ENCODE results near the gene BRF1. TPM values are rescaled to one million over a fixed set of nuclear protein-coding genes. Genes with fewer than 3 reads are reported as not detected.
A peak's percentile ranks its signal among the peaks of the same experiment; 100 is the strongest.

BRF1 gene
- total RNA-seq, 2 experiments from 2014 or later = 23.7 to 26.4 TPM

DNA sequence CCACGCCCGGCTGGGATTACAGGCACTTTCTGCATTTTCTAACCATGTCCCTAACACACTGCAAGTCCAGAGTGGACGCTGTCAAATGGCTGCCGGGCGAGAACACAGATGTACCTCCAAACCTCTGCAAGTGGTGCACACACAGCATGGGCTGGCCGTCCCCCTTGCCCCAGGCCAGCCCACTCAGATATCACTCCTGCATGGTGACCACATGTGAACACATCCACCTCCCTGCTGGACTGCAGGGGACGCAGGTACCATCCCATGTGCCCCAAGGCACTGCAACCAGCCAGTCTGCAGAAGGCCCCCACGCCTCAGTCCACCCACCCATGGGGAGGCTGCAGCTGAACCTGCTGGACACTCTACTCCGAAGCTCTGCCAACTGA lies 14.0 kb downstream of the BRF1 start:
- Histone ChIP-seq H3K36me3 (ENCODE audit: insufficient read depth, low read length) (no peaks in the 10 kb centered on the region), H3K79me2 (ENCODE audit: insufficient read depth, low read depth, low read length) (no peaks in the 10 kb centered on the region), H3K4me3 (ENCODE audit: low read depth, low read length, poor library complexity, severe bottlenecking) (no peak overlapping the region), H3K4me1 (ENCODE audit: insufficient read depth, low read length, poor library complexity, severe bottlenecking) (no peaks in the 10 kb centered on the region), H2AFZ (ENCODE audit: low read length) (no peak overlapping the region), H3K9me2 (ENCODE audit: insufficient read depth, low read length) (no peaks in the 10 kb centered on the region), H4K20me1 (ENCODE audit: insufficient read depth, low read length) (no peaks in the 10 kb centered on the region; the same call in 1 of the 2 replicates), H3K9me3 (ENCODE audit: low read length) (no peaks in the 10 kb centered on the region), H3K4me2 (ENCODE audit: low read length) (no peak overlapping the region), H3K27ac (ENCODE audit: low read depth, low read length, poor library complexity, severe bottlenecking) (no peak overlapping the region)
- intact Hi-C loops (cut with micrococcal nuclease; ENCODE audit: unreplicated experiment) = no loop called here
- ChIA-PET POLR2A (no interaction called here), CTCF (ENCODE audit: unreplicated experiment) (no interaction called here)
- no peak for TF ChIP-seq EZH2phosphoT487 (IDR thresholded peaks at IDR 0.05; ENCODE audit: borderline replicate concordance, low read depth, low read length)
- TF ChIP-seq, protein P1, sequence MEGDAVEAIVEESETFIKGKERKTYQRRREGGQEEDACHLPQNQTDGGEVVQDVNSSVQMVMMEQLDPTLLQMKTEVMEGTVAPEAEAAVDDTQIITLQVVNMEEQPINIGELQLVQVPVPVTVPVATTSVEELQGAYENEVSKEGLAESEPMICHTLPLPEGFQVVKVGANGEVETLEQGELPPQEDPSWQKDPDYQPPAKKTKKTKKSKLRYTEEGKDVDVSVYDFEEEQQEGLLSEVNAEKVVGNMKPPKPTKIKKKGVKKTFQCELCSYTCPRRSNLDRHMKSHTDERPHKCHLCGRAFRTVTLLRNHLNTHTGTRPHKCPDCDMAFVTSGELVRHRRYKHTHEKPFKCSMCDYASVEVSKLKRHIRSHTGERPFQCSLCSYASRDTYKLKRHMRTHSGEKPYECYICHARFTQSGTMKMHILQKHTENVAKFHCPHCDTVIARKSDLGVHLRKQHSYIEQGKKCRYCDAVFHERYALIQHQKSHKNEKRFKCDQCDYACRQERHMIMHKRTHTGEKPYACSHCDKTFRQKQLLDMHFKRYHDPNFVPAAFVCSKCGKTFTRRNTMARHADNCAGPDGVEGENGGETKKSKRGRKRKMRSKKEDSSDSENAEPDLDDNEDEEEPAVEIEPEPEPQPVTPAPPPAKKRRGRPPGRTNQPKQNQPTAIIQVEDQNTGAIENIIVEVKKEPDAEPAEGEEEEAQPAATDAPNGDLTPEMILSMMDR (conservative IDR thresholded peaks at IDR 0.05; ENCODE audit: low read length) = no peak
- no TSS peak for BruUV-seq (replicated peaks)
- DNase-seq (ENCODE audit: low spot score) = no peak

DNA sequence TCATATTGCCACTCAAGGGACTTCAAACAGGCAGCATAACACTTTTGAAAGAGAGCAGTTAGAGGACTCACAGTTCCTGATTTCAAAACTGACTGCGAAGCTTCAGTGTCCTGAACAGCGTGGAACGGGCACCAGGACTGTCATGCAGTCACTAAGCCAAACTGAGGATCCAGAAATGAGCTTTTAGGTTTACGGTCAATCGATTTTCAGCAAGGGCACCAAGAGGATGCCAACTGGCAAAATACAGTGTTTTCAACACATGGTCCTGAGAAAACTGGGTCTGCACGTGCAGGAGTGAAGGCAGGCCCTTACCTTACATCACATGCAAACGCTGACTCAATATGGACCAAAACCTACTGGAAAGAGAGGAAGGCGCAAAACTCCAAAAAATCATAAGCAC lies 15.6 kb downstream of the BRF1 start:
- TF ChIP-seq, protein P1 (conservative IDR thresholded peaks at IDR 0.05; ENCODE audit: low read length) = no peak
- TF ChIP-seq EZH2phosphoT487 (IDR thresholded peaks at IDR 0.05; ENCODE audit: borderline replicate concordance, low read depth, low read length) = no peak
- TSS peak; percentile 58 for BruUV-seq (replicated peaks)
- CTCF ChIA-PET (ENCODE audit: unreplicated experiment) = no interaction called here
- H3K4me3 ChIP-seq (ENCODE audit: low read depth, low read length, poor library complexity, severe bottlenecking) = no peak overlapping the region
- H4K20me1 ChIP-seq (ENCODE audit: insufficient read depth, low read length) = no peaks in the 10 kb centered on the region; the same call in 1 of the 2 replicates
- H3K36me3 ChIP-seq (ENCODE audit: insufficient read depth, low read length) = no peaks in the 10 kb centered on the region
- H3K9me2 ChIP-seq (ENCODE audit: insufficient read depth, low read length) = no peaks in the 10 kb centered on the region
- POLR2A ChIA-PET = no interaction called here
- no peaks in the 10 kb centered on the region for H3K4me1 ChIP-seq (ENCODE audit: insufficient read depth, low read length, poor library complexity, severe bottlenecking)
- DNase-seq (ENCODE audit: low spot score) = no peak
- no peak overlapping the region for H3K4me2 ChIP-seq (ENCODE audit: low read length)
- no peaks in the 10 kb centered on the region for H3K79me2 ChIP-seq (ENCODE audit: insufficient read depth, low read depth, low read length)
- intact Hi-C loops (cut with micrococcal nuclease; ENCODE audit: unreplicated experiment) = no loop called here
- no peaks in the 10 kb centered on the region for H3K9me3 ChIP-seq (ENCODE audit: low read length)
- H3K27ac ChIP-seq (ENCODE audit: low read depth, low read length, poor library complexity, severe bottlenecking) = no peak overlapping the region
- H2AFZ ChIP-seq (ENCODE audit: low read length) = no peak overlapping the region

DNA sequence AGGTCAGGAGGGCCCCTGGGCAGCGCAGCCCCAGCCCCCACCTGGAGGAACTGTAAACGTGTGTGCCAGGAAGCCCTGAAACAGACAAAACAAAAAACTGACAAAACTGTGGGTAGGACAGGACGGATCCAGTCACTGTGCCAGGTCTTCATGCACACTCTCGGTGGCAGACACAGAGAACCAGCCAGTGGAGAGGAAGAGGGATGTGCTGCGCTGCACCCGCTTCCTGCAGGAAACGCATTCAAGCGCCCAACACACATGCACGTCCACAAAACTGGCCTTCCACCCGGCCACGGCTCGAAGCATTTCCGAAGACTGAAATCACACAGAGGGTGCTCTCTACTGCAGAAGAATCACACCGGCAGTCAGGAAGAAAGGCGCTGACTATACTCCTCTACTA lies 16.9 kb downstream of the BRF1 start:
- H3K4me2 ChIP-seq (ENCODE audit: low read length) = no peak overlapping the region
- no peak overlapping the region for H3K27ac ChIP-seq (ENCODE audit: low read depth, low read length, poor library complexity, severe bottlenecking)
- intact Hi-C loops (cut with micrococcal nuclease; ENCODE audit: unreplicated experiment) = loop anchor here (2.0 kb wide), 1 partner anchor 81 kb away; no protein-coding TSS in a partner anchor
- H3K9me2 ChIP-seq (ENCODE audit: insufficient read depth, low read length) = no peaks in the 10 kb centered on the region
- no peaks in the 10 kb centered on the region for H3K36me3 ChIP-seq (ENCODE audit: insufficient read depth, low read length)
- no peaks in the 10 kb centered on the region for H3K4me1 ChIP-seq (ENCODE audit: insufficient read depth, low read length, poor library complexity, severe bottlenecking)
- H3K4me3 ChIP-seq (ENCODE audit: low read depth, low read length, poor library complexity, severe bottlenecking) = no peak overlapping the region
- peaks cover 4% of the 10 kb centered on the region; the same call in 1 of the 2 replicates for H4K20me1 ChIP-seq (ENCODE audit: insufficient read depth, low read length)
- no peak overlapping the region for H2AFZ ChIP-seq (ENCODE audit: low read length)
- BruUV-seq (replicated peaks) = no TSS peak
- ChIA-PET POLR2A (no interaction called here), CTCF (ENCODE audit: unreplicated experiment) (no interaction called here)
- DNase-seq (ENCODE audit: low spot score) = no peak
- no peaks in the 10 kb centered on the region for H3K79me2 ChIP-seq (ENCODE audit: insufficient read depth, low read depth, low read length)
- H3K9me3 ChIP-seq (ENCODE audit: low read length) = no peaks in the 10 kb centered on the region
- no peak for TF ChIP-seq EZH2phosphoT487 (IDR thresholded peaks at IDR 0.05; ENCODE audit: borderline replicate concordance, low read depth, low read length)
- TF ChIP-seq, protein P1 (conservative IDR thresholded peaks at IDR 0.05; ENCODE audit: low read length) = no peak

All from OCI-LY7 (cell line).